Renal pelvis (tissue), 4 donors: Measurements from ENCODE around the gene CHMP1B. TPM values are rescaled to one million over a fixed set of nuclear protein-coding genes. Genes with fewer than 3 reads are reported as not detected.

ENCODE experiments used
- DNase-seq: peaks from one replicate; pipeline ENCODE4 v3.0.0-alpha.2; 2013
- polyA plus RNA-seq, 3 donors: library from polyadenylated mRNA; unstranded; fragments of 120-200 nt; gene quantifications; one replicate each; pipeline ENCODE4 v1.2.1, GENCODE V29; 2013; ENCODE audit not compliant: insufficient read length in 3 of 3

Gene CHMP1B
- polyA plus RNA-seq, 3 donors = 44.5 to 47.3 (median 46.1) TPM

DNA sequence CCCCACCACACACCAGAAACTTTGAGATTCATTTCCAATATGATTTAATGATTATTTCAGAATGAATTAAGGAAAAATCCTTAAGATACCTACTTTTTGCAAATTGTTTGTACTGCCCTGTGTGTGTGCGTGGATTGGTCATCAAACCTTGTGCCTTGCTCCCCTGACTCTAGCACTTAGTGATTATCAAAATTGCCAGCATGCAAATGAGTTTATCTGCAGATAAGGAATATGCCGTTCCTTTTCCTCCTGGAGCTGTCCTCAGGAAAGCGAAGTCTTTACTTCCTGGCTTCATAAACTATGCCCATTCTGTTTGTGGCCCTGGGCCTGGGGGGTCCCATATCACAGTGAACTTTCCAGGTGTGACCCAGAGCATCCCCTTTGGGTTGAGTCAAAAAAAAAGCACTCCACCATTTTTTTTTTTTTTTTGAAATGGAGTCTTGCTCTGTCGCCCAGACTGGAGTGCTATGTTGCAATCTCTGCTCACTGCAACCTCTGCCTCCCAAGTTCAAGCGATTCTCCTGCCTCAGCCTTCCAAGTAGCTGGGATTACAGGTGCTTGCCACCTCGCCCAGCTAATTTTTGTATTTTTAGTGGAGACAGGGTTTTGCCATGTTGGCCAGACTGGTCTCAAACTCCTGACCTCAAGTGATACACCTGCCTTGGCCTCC is 11.4 kb downstream of the CHMP1B start:
- DNase-seq = no peak

DNA sequence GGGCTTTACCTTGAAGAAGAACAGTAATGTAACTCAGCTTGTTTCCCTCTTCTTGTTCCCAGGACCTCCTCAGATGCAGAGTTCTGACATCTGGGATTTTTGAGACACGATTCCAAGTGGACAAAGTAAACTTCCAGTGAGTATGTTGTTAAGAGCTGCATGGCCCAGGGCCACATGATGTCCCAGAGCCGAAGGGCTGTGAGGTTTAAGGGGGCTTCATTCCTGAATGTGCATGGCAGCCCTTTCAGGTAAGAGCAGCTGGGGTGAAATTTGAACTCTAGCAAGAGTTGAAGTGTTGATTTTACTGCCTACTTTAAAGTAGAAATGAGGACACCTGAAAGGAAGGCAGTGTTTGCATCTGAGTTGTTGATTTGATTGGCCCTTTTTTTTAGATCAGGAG is 13.3 kb downstream of the CHMP1B start:
- no peak for DNase-seq

DNA sequence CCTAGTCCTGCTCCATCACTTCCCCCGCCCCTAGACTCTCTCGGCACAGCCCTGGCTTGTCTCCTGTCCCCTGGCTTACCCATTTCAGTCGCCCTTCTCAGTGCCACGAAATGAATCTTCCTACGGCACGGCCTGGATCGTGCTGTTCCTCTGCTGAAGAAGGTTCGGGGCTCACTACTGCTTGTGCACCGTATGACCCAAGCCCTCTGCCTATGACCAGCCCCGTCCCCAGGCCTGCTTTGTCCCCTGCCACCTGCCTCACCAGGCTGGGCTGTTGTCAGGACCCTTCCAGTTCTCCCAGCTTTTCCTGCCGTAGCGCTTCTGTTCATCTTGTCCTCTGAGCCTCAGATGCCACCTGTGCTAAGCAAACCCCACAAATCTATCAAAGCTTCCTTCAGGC is 13.9 kb downstream of the CHMP1B start:
- DNase-seq = no peak

DNA sequence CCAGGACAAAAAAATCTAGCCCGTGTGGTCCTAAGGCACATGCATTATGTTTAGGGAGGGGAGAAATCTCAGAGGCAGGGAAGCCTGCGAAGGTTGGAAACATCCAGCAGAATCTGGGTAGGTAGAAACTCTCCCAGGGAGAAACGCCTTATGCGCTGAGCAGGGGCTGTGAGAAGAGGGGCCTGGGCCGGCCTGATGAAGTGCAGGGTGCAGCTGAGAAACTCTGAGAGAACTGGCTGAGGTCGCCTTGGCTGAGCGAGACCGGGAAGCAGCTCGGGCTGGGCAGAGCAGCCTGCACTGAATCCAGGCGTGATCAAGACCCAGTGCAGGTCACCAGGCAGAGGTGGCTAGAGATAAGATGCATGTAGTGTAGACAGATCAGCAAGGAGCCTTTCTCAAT is 15.1 kb downstream of the CHMP1B start:
- no peak for DNase-seq

DNA sequence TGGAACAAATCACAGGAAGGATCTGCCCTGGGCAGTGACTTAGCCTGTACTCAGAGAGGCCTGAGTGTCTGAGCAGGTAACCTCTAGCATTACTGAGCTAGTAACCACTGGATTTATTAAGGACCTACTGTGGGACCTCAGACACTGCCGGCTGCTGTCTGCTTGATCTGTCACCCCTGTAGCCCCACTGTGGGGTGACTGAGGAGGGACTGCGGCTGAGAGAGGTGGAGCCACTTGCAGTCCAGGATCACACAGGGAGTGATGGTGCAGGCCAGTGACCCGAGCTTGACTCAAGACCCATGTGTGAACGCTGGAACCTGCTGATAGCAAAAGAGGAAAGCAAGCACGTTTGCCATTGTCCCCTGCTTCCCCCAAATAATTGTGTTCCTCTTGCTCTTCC is 15.6 kb downstream of the CHMP1B start:
- DNase-seq = no peak

DNA sequence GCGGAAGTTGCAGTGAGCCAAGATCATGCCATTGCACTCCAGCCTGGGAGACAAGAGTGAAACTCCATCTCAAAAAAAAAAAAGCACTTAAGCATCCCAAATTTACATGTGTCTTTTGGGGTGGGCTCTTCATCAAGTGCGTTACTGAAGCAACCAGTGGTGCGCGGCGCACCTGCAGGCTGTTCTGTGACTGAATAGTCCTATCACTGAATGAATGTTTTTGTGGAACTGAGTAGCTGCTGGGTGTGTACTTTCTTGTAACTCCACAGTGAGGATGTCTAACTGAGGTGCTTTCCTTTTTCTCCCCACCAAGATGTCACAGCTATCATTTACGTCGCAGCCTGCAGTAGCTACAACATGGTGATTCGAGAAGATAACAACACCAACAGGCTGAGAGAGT is 17.0 kb downstream of the CHMP1B start:
- DNase-seq = no peak

DNA sequence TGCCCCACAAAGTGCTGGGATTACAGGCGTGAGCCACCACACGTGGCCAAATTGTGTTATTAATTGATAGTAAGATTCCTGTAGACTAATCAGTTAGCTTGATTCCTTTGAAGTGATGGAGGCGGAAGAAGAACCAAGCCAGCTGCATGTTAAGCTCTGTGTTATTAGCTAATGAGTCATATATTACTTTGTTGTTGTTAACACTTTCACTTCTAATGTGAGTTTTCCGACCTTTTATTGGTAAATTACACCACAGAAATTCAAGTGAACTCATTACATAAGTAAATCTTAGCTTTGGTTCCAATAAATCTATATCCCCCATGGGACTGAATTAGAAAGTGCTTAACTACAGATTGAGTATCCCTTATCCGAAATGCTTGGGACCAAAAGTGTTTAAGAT is 20.3 kb downstream of the CHMP1B start:
- DNase-seq = no peak

DNA sequence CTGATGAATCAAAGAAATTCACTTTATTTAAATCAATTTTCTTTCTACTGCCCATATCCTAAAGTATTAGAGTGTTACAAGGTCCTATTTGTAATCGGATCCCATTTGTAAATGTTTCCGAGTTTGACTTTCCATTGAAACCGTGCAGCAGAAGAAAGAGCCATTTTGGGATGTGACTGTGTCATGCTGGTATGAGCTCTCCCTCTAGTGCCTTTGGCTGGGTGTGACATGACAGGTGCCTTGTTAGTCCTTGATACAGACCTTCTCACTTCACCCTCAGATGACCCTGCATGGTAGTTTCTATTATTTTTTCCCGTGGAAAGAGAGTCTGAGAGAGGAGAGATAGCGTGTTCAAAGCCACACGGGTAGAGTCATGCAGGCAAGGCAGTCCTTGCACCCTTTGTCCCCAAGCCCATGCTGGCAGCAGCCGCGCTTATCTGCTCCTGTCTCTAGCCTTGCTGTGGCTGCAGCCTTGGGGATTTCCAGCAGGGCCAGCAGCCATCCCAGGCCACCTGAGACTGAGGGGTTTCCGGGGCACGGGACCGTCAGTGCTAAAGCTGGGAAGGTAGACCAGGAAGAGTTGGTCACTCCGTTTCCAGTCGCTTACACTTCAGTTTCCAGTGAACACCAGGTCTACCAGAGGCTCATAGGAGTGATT is 21.4 kb downstream of the CHMP1B start:
- DNase-seq = no peak

DNA sequence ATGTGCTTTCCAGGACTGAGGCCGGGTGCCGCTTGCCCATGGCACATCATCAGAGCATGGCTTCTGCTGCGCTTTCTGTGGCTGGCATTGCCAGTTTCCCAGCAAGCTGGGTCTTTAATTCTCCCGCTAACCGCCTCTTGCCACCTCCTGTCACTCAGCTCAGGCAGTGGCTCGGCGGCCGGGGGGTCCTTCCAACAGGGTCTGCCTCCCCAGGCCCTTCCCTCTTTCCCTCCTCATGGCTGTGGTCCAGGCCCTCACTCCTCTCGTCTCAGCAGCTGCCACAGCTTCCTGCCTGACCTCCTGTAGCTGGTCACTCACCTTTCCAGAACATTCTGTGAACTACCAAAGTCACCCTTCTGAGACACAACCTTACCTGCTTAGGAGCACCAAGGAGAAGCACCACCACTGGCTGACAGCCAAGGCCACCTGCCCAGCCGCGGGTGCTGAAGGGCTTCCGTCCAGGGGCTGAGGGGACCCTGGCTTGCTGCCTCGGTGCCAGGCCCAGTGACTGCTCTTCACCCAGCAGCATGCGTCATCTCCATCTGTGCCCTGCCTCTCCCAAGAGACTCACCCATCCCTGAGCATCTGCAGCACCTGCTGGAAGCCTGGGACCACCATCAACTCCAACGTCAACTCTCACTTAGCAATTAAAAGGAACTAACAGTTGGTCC is 22.6 kb downstream of the CHMP1B start:
- DNase-seq = no peak

DNA sequence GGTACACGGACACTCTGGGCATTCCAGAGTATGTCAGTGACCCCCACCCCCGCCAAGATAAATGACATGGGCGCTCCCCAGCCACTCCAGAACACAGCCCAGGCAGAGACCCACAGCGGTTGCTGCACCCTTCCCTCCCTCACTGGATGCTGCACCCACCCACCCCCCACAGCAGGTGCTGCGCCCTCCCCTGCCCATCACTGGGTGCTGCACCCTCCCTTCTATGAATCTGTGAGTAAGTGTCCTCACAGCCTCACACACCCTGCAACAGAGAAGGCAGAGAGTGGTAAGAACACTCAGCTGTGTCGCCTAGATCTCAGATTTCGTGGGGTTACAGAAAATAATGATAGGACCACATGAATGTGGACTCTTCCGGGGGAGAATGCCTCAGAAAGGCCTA is 23.5 kb downstream of the CHMP1B start:
- DNase-seq = no peak

DNA sequence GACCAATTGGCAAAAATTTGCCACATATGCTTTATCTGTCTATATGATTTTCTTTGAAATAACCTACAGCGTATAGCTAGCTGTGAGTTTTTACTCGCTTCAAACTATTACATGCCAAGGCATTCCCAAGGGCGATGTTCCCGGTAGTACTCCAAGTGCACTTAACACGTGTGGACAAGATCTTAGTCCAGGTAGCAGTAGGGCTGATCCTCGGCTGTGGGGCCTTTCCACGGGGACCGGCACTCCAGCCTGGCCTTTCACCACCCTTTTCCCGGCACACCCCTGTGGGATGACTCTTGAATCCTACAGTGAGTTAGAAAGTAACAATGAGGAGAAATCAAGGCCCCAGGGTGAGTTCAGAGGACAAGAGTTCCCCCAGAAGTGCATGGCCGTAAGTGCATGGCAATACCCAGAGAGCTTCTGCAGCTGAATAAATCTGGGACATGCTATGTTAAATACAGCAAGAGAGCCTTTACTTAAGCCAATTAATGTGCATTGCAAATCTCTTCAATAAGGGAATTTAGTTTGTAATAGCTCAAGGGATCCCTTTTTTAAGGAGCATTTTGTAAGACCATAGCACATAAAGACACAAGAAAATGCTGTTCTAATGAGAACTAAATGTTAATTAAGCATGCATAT is 26.4 kb downstream of the CHMP1B start:
- DNase-seq = no peak

DNA sequence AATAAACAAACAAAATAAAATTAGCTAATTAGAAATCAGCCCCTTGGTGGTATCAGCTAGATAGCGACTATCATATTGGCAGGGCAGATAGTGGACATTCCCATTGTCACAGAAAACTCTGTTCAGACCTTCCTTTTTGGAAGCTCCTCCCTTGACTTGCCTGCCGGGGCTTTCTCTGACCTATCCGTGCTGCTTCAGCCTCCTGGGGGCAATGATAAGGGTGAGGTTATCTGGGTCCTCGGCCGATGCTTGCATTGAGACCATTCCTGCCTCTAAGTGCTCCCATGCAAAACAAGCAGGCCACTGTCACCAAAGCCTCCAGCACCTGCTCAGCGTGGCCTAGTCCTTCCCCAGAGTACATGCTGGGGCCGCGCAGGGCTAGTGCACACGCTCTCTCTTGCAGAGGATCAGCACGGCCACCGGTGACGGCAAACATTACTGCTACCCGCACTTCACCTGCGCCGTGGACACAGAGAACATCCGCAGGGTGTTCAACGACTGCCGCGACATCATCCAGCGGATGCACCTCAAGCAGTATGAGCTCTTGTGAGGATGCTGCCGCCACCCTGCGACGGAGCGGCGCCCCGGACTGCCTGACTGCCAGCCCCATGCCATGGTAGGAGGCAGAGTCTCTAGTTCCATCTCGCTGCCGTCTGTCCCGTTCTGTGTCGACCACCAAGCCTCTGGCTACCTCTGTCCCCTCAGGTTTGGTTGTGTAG is 29.5 kb downstream of the CHMP1B start:
- DNase-seq = no peak

DNA sequence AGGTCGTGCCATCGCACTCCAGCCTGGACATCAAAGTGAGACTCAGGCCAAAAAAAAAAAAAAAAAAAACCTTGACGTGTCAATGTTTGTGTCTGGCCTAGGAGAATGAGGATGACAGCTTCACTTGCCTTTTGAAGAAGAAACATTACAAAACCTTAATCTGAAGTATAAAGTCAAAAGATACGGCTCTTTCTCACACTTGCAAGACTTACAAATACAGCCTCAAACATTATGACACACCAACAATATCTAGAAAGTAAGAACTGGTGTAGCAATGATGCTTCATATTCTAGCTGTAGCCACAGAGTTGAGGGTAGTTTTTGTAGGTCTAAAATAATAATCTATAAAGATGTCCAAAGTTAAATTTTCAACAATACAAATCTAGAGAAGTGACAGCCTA is 31.4 kb downstream of the CHMP1B start:
- DNase-seq = no peak

DNA sequence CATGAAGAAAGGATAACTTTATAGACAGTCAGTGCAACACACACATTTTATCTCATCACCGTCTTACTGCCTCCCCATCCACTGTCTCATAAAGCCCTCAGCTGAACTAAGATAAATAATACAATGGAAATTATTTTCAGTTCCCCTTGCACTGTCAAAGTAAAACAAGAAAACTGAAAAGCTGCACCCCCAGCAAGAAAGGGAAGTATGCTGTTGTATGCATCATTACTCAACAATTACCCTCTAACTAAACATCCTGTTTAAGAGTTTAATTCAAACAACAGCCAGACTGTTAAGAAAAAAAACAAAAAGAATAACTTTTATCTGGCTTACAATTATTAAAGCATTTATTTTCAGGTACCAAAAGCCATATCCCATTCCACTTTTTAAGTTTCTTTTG is 31.9 kb downstream of the CHMP1B start:
- no peak for DNase-seq

DNA sequence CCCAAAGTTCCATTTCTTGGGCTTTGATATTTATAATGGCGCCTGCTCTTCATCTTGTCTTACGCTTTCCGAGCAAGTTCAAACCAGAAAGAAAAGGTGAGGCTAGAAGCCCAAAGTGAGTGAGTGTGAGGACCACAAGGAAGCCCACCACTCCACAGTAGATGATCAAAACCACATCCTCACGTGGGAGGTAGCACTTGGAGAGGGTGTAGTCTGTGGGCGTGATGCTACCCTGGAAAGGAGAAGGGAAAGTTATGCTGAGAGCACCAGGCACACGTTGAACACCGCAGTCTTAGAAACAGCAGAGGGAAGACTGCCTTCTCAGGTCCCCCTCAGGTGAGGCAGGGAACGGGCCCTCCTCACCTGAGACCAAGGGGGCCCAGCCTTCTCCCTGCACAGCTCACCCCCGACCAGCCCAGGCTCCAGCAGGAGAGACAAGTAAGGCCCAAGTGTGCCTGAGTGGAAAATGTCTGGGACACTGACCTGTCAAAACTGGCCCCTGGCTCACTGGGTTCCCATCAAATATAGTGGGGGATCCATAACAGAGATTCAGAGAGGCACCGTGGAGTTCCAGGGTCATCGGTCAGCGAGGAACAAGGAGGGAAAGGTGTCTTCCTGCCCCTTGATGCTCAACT is 33.3 kb downstream of the CHMP1B start:
- DNase-seq = no peak

DNA sequence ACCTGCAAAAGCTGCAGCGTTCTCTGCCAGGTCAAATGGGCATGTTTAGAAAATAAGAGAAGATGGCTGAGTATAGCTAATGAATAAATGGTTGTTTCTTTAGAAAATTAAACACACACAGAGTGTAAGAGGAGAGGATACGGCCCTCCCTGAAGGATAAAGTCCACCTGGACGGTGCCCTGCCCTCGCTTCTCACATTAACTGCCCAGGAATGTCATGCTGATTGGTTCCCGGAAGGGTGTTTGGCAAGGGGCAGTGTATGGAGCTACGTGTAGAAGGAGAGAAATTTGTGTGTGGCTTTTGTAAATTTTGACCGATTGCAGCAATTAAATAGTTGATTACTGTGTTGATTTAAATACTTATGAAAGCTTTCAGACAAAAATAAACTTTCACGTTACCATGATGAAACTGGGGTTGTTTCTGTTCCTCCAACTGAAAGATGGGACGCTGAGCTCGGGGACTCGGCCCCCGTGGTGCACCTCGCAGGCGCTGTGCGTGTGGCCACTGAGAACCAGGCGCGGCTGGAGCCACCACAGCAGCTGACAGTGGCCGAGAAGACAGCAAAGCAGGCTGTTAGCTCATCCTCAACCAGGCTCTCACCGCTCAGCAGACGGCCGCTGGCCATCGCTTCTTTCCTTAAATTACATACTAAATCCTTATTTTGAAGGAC is 34.2 kb downstream of the CHMP1B start:
- no peak for DNase-seq

DNA sequence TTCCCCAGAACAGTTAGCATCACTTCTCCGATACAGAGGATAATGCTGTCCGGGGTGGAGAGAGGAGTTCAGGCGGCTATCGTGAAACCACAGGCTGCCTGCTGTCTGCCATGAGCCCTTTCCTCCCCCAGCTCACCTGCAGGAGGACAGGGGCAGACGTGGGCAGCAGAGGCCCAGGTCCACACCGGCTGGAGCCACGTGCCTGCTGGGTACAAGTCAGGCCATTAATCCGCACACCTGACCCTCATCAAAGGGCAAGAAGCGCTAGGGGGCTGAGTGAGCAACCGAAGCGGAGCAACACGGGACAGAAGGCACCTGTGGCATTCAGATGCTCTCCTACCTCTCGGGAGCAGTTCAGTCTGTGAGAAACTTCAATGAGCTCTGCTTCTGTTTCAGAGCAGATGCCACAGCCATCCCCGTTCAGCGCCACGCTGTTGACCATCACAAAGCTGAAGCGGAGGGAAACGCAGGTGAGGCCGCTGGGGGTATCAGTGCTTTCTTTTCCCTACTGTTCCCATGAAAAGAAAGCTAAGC is 35.4 kb downstream of the CHMP1B start:
- no peak for DNase-seq

DNA sequence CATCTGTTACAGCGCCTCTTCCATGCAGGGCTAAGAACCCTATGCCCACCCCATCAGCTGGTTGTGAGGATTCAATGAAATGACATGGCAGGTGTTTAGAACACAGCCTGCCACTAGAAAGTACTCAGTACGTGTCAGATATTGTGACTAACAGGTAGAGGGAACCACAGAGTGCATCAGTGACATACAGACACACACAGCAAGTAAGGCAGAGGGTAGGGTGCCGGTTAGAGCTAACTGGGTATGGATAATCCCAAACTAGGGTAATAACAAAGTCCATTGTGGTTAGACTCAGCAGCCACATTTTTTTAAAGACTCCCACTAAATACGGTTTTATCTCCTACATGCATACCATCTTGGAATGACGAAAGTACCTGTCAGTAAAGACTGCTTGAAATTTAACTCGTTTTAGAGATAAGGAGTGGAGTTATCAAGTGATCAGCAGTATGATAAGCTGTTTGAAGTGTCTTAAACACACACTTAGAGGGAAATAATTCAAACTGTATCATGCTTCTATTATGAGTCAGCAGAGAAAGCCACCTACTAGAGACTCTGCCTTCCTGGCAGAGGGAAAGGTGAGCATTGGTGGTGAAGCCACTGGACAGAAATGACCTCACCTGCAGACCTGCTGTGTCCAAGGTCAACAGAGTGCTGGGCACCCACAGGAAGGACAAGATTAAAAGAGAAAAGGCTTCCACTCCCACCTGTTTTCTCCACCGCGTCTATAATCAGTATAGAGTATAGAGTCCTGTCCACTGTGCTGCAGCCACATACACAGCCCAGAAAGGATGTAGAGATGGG is 36.3 kb downstream of the CHMP1B start:
- DNase-seq = no peak

DNA sequence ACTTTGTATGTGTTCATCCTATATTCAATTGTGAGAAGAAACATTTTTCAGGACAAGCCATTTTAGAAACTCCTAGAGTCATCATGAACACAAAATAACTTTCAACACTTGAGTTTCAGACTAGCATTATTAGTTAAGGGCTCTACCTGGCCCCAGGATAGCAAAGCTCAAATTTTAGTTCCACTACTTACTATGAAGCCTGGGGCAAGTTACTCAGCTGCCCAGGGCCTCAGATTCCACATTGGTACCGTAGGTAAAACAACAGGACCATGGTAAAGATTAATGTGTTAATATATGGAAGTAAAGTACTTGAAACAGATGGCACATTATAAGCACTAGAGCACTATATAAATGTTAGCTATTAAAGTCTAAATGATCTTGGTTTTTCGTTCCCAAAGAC is 37.5 kb downstream of the CHMP1B start:
- DNase-seq = no peak

DNA sequence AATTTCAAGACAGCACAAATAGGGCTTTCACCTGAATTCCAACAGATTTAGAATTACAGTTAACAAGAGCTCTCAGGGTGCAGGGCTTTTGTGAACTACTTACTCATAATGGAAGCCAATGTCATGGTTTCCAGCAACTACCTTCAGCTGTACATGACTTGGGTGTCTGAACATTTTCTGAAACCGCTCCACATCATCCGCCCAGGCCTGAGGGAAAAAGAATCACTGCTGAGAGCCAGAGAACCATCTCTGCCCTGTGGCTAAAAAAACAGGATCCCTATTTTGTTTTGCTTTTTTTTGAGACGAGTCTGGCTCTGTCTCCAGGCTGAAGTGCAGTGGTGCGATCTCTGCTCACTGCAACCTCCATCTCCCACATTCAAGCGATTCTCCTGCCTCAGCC is 38.1 kb downstream of the CHMP1B start:
- DNase-seq = no peak
